GM12875 (cell line): Measurements from ENCODE around the gene LONP2.
A peak's percentile ranks its signal among the peaks of the same experiment; 100 is the strongest.
"Not testable (repeated sequence)": the region's sequence is repeated elsewhere in the genome, so short reads cannot be mapped to it uniquely, and the experiment has no call there.

Source experiments
- H3K4me3 ChIP-seq: one replicate; pipeline ENCODE4 v1.5.1; 2011; ENCODE audit warnings: low read depth, low read length, control low read depth
- CTCF ChIP-seq: IDR thresholded peaks from 2 replicates; pipeline ENCODE4 v1.5.1; 2011; ENCODE audit warnings: low read depth, mild to moderate bottlenecking, control low read depth, inconsistent platforms, low read length, moderate library complexity, borderline replicate concordance; ENCODE audit not compliant: insufficient read depth

The LONP2 gene

GRCh38 chr16:48236286-48236685 is 7.8 kb upstream of the LONP2 start:
- no peak for TF ChIP-seq CTCF
- H3K4me3 ChIP-seq = no peak overlapping the region

- not testable (repeated sequence) for H3K4me3 ChIP-seq
Measured at GRCh38 chr16:48240147-48240546, 4.0 kb upstream of the LONP2 start.

- H3K4me3 ChIP-seq = peak overlapping the region; percentile 87
- TF ChIP-seq CTCF = no peak
Measured at GRCh38 chr16:48244863-48245195, 729 bp downstream of the LONP2 start.

GRCh38 chr16:48246066-48246465 is 2.0 kb downstream of the LONP2 start:
- no peak for TF ChIP-seq CTCF
- no peak overlapping the region for H3K4me3 ChIP-seq

- no peak for TF ChIP-seq CTCF
- no peak within 1 kb of the TSS for H3K4me3 ChIP-seq
Measured at GRCh38 chr16:48247311-48247710, 3.2 kb downstream of the LONP2 start, which contains the start of gene ABCC11. TSS of gene ABCC11 (minus strand) at chr16:48247539. CDS start at chr16:48231921, 15,618 bp downstream.

- H3K4me3 ChIP-seq = no peak overlapping the region
- no peak for TF ChIP-seq CTCF
Measured at GRCh38 chr16:48250520-48251278, 6.6 kb downstream of the LONP2 start.

- no peak for TF ChIP-seq CTCF
Measured at GRCh38 chr16:48252013-48252412, 7.9 kb downstream of the LONP2 start.

More at GRCh38 chr16:48252013-48252412, 7.9 kb downstream of the LONP2 start:
- no peak overlapping the region for H3K4me3 ChIP-seq
